ENCODE data around the gene GPR146.

Gene GPR146

DNA sequence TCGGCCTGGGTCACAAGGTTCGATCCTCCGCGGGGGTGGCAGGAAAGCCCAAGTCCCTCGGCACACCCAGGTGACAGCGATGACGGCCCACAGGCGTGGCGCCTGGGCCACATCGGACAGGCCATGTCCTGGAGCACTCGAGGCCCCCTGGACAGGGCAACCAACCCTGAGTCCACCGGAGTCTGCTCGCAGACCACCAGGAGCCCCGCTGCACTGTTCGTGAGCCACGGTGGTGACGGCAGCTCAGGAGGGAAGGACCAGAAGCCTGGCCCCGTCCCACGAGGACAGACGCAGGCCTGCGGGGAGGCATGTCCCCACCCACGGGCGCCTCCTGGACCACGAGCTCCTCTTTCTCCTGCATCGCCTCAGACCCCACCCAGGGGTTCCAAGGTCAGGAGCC, 22.4 kb upstream of the GPR146 start:
- Histone ChIP-seq H3K9me3 (ENCODE audit: low read length) (no peaks in the 10 kb centered on the region), H3K4me1 (ENCODE audit: insufficient read depth, low read length) (peaks cover 5% of the 10 kb centered on the region), H3K36me3 (ENCODE audit: insufficient read depth, low read length) (no peaks in the 10 kb centered on the region), H3K27ac (ENCODE audit: low read depth, low read length) (no peak overlapping the region), H3K27me3 (ENCODE audit: control insufficient read depth in 1 of 2, insufficient read depth in 2 of 2, low read length in 2 of 2) (no peaks in the 10 kb centered on the region), H3K4me3 (ENCODE audit: low read depth in 1 of 2, low read length in 2 of 2) (no peak overlapping the region), H3K9ac (ENCODE audit: low read length) (no peak overlapping the region)

DNA sequence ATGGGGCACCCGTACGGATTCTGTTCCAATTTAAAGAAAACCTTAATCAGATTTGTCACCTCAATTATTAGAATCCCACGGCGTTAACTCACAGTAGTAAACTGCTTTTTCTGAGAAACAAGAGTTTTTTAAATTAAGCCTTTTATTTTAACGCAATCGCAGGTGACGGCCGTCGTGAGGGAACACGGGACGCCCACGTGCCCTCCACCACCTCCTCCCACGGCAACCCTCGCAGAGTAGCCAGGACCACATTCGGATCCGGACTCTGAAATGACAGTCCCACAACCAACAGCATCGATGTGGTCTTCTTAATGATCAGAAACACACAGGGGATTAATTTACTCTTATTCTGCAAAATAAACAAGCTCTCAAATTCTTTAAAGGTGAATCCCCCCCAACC, 22.0 kb upstream of the GPR146 start:
- H3K9me3 ChIP-seq (ENCODE audit: low read length) = no peaks in the 10 kb centered on the region
- no peaks in the 10 kb centered on the region for H3K27me3 ChIP-seq (ENCODE audit: control insufficient read depth in 1 of 2, insufficient read depth in 2 of 2, low read length in 2 of 2)
- H3K4me3 ChIP-seq (ENCODE audit: low read depth in 1 of 2, low read length in 2 of 2) = no peak overlapping the region
- no peak overlapping the region for H3K27ac ChIP-seq (ENCODE audit: low read depth, low read length)
- H3K36me3 ChIP-seq (ENCODE audit: insufficient read depth, low read length) = no peaks in the 10 kb centered on the region
- peaks cover 7% of the 10 kb centered on the region for H3K4me1 ChIP-seq (ENCODE audit: insufficient read depth, low read length)
- no peak overlapping the region for H3K9ac ChIP-seq (ENCODE audit: low read length)

DNA sequence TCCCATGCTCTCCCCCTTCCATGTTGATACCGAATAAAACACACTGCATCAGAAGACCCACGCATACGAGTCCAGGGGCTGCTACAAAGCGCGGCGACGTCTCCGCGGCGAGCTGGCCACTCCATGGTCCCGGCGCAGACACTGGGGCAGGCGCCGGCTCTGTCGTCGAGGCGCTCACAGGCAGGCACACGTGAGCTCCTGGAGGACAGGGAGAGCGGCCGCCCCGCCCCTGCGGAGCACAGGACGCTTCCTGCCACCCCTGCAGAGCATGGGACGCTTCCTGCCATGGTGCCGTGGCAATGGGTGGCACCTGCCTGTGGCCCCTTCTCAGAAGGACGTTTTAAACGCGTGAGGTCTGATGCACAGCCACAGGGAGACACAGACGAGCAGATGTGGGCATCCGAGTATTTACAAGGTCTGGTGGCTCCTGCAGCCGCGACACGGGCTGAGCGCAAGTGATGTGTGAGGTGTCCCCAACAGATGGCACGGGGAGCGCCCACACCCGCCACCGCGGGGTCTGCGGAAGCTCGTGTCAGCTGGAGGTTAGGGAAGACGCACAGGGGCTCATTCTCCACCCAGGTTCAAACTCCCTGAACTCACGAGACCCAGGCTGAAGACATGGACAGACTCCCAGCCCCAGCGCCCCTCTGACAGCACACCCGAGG, 21.4 kb upstream of the GPR146 start:
- H3K9me3 ChIP-seq (ENCODE audit: low read length) = no peaks in the 10 kb centered on the region
- peaks cover 7% of the 10 kb centered on the region for H3K4me1 ChIP-seq (ENCODE audit: insufficient read depth, low read length)
- no peaks in the 10 kb centered on the region for H3K36me3 ChIP-seq (ENCODE audit: insufficient read depth, low read length)
- no peak overlapping the region for H3K4me3 ChIP-seq (ENCODE audit: low read depth in 1 of 2, low read length in 2 of 2)
- no peaks in the 10 kb centered on the region for H3K27me3 ChIP-seq (ENCODE audit: control insufficient read depth in 1 of 2, insufficient read depth in 2 of 2, low read length in 2 of 2)
- H3K27ac ChIP-seq (ENCODE audit: low read depth, low read length) = no peak overlapping the region
- no peak overlapping the region for H3K9ac ChIP-seq (ENCODE audit: low read length)

DNA sequence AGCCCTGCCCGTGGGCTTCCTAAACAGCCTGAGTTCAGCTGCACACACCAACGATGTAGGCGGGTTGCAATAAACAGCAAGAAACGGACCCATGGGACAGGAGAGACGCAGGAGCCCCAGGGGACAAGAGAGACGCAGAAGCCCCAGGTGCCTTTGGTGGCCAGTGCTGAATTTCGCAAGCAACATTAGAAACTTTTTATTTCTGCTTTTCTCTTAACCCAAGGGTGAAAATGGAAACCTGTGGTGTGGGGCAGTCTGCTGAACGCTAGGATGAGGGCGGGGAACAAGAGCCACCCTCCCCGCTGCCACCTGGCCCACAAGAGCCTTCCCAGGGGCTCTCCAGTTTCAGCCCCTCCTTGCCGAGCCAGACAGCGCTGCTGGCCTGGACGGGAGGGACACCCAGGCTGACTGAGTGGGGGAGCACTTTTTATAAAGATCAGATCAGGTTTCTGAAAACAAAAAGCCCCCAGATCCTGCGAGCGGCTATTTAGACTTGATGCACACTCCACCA, 20.0 kb upstream of the GPR146 start:
- Histone ChIP-seq H3K9ac (ENCODE audit: low read length) (no peak overlapping the region), H3K36me3 (ENCODE audit: insufficient read depth, low read length) (no peaks in the 10 kb centered on the region), H3K4me1 (ENCODE audit: insufficient read depth, low read length) (peaks cover 16% of the 10 kb centered on the region), H3K4me3 (ENCODE audit: low read depth in 1 of 2, low read length in 2 of 2) (no peak overlapping the region), H3K9me3 (ENCODE audit: low read length) (no peaks in the 10 kb centered on the region), H3K27ac (ENCODE audit: low read depth, low read length) (no peak overlapping the region), H3K27me3 (ENCODE audit: control insufficient read depth in 1 of 2, insufficient read depth in 2 of 2, low read length in 2 of 2) (no peaks in the 10 kb centered on the region)

DNA sequence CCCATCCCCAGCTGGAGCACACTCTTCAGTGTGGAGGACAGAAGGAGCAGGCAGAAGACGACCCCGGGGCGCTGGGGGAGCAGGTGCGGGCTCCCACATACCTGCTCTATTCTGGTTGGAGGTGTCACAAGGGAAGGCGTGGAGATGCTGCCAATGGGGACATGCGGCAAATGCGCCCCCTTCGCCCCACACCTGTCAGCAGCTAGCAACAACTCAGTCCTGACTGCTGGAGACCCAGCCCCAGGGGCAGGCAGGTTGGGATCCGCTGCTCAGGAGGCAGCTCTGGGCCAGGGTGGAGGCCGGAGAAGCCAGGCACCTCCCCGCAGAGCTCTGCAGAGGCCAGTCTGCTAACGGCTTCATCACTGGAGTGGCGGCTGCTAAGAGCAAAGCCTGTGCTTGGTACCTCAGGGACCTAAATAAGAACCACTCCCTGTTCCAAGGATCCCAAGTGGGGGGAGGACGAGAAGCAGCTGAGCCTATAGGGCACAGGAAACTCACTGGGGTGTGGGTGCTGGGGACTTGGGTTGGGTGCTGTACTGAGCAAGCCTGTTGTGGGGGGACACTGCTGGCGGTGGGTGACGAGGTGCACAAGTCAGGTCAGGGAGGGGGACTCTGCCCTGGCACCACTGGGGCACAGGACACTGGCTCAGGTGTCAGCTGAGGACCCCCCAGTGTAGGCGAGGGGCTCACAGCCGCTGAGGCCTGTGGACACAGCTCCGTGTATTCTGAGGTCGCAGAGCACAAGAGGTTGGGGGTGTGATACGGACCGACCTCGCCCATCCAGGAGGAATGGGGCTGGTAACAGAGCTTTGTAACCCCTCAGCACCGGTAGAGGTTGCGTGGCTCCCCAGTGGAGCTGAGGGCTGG, 19.2 kb upstream of the GPR146 start:
- Histone ChIP-seq H3K9me3 (ENCODE audit: low read length) (no peaks in the 10 kb centered on the region), H3K4me3 (ENCODE audit: low read depth in 1 of 2, low read length in 2 of 2) (no peak overlapping the region), H3K36me3 (ENCODE audit: insufficient read depth, low read length) (no peaks in the 10 kb centered on the region), H3K27ac (ENCODE audit: low read depth, low read length) (no peak overlapping the region), H3K27me3 (ENCODE audit: control insufficient read depth in 1 of 2, insufficient read depth in 2 of 2, low read length in 2 of 2) (no peaks in the 10 kb centered on the region), H3K9ac (ENCODE audit: low read length) (no peak overlapping the region), H3K4me1 (ENCODE audit: insufficient read depth, low read length) (peaks cover 17% of the 10 kb centered on the region)

DNA sequence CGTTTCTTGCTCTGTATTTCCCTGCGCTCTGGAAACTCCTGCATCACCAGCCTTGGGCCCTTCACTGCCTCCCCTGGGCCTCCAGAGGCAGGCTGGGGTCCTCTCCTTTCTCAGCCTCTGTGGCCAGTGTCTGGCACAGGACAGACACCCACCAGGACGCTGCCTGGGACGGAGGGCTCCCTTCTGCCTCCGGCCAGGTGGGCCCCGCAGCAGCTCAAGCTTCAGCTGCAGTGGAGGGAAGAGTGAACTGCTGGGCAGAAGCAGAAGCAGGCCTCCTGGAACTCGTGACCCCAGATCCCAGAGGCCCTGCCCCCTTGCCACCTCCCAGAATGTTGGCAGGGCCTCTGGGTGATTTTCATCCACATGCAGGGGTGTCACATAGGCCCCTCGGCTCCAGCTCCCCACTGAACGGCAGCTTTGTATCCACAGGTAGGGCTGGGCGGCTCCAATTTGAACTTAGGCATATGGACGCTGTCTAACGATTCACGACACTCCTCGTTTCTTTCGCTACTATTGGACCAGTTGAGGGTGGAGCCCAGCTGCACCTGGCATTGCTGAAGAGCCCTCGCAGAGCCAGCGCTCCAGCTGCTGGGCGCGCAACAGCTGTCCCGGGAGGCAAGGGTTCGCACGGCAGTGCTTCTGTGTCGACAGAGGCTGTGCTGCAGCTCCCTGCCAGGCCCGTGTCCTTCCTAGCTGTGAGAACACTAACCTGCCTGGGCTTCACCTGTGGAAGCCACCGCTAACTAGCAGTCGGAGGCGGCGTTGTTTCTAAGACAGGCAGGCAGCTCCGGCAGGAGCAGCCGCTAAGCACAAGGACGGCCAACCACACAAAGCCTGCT, 18.4 kb upstream of the GPR146 start:
- Histone ChIP-seq H3K4me1 (ENCODE audit: insufficient read depth, low read length) (peaks cover 17% of the 10 kb centered on the region), H3K36me3 (ENCODE audit: insufficient read depth, low read length) (no peaks in the 10 kb centered on the region), H3K27ac (ENCODE audit: low read depth, low read length) (no peak overlapping the region), H3K9me3 (ENCODE audit: low read length) (no peaks in the 10 kb centered on the region), H3K27me3 (ENCODE audit: control insufficient read depth in 1 of 2, insufficient read depth in 2 of 2, low read length in 2 of 2) (no peaks in the 10 kb centered on the region), H3K4me3 (ENCODE audit: low read depth in 1 of 2, low read length in 2 of 2) (no peak overlapping the region), H3K9ac (ENCODE audit: low read length) (no peak overlapping the region)

DNA sequence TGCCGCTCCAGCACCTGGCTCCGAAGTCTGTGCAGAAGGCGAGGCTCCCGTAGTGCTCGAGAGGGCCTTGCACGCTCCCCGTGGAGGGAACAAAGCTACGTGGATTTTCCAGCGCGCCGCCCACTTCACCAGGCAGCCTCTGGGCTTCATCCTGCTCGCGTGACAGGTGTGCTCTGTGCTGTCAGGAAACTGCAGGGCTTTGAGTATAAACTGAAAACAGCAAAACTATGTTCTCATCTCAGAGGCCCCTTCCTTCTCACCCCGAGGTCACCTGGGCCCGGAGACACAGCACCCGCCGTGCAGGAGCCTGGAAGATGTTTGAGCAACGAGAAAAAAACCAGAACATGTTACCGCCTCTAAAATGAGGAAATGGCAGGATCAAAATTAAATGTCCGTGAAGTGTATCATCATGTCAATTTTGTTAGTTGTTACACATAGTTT, 17.6 kb upstream of the GPR146 start:
- H3K9ac ChIP-seq (ENCODE audit: low read length) = no peak overlapping the region
- no peaks in the 10 kb centered on the region for H3K27me3 ChIP-seq (ENCODE audit: control insufficient read depth in 1 of 2, insufficient read depth in 2 of 2, low read length in 2 of 2)
- peaks cover 17% of the 10 kb centered on the region for H3K4me1 ChIP-seq (ENCODE audit: insufficient read depth, low read length)
- H3K9me3 ChIP-seq (ENCODE audit: low read length) = no peaks in the 10 kb centered on the region
- peak overlapping the region; percentile 86 for H3K27ac ChIP-seq (ENCODE audit: low read depth, low read length)
- H3K36me3 ChIP-seq (ENCODE audit: insufficient read depth, low read length) = no peaks in the 10 kb centered on the region
- H3K4me3 ChIP-seq (ENCODE audit: low read depth in 1 of 2, low read length in 2 of 2) = peak overlapping the region in 1 of 2 donors; percentile 70

DNA sequence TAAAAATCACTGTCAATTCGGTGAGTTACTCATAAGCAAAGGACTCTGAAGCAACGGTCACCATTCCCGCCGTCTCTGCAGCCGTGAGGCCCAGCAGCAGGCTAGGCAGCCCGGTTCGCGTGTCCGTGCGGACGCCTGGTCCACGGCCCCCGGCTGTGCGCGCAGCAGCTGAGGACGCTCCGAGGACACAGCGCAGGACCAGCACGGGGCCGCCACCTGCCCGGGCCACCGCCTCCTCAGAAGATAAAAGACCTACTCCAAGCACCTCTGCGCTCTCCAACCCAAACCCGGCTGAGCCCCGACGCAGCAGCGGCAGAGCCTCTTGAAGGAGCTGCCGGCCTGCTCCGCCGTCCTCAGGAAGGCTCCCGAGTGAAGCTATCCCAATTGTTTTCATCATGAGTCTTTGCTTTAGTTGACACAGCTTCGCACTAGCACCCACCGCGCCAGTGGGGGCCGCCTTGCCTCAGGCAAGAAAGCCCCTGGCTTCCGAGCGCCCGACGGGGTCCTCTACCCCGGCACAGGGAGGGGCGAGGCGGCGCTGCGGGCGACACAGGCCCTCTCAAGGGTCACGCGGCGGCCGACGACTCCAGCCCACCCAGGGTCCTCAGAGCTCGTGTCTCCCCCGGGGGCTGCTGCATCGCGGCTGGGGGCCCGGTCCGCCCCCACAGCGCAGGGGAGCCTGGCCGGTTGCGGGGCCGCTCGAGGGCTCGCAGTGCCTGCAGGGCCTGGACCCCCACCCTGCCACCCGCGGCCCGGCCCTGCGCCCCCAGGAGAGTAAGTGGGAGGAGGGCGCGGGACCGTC, 16.9 kb upstream of the GPR146 start:
- no peak overlapping the region for H3K9ac ChIP-seq (ENCODE audit: low read length)
- no peaks in the 10 kb centered on the region for H3K27me3 ChIP-seq (ENCODE audit: control insufficient read depth in 1 of 2, insufficient read depth in 2 of 2, low read length in 2 of 2)
- peak overlapping the region; percentile 86 for H3K27ac ChIP-seq (ENCODE audit: low read depth, low read length)
- H3K9me3 ChIP-seq (ENCODE audit: low read length) = no peaks in the 10 kb centered on the region
- no peaks in the 10 kb centered on the region for H3K36me3 ChIP-seq (ENCODE audit: insufficient read depth, low read length)
- H3K4me3 ChIP-seq (ENCODE audit: low read depth in 1 of 2, low read length in 2 of 2) = peak overlapping the region; percentile 60 to 70
- H3K4me1 ChIP-seq (ENCODE audit: insufficient read depth, low read length) = peaks cover 17% of the 10 kb centered on the region

DNA sequence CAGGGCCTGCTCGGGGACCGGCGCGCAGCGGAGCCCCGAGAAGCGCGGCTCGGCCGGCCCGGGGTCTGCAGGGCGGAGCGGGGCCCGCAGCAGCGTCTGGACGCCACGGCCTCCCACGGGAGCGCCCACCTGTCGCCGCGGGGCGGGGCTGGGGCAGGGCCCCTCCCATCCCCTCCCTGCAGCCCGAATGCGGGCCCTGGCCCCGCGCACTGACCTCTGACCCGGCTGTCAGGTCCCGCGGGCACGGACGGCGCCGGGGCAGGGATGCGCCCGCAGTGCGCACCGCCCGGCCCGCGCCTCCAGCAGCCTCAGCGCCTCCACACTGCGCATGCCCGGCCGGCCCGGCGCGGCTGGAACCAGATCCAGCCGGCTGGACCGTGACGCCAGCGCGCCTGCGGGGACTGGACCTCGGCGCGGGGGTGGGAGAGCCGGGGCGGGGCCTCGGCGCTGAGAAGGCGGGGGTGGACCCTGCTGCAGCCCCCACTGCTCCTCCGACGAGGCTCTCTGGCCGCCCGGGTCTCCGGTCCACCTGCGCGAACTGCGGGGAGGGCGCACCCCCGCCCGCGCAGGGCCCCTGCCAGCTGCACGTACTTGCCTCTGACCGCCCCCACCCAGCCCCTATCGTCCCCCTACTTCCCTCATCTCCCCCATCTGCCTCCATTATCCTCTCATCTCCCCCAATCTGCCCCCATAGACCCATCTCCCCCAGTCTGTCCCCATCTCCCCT, 16.1 kb upstream of the GPR146 start:
- peak overlapping the region; percentile 86 for H3K27ac ChIP-seq (ENCODE audit: low read depth, low read length)

More for the DNA sequence above, 16.1 kb upstream of the GPR146 start:
- no peaks in the 10 kb centered on the region for H3K36me3 ChIP-seq (ENCODE audit: insufficient read depth, low read length)
- H3K4me1 ChIP-seq (ENCODE audit: insufficient read depth, low read length) = peaks cover 17% of the 10 kb centered on the region
- H3K4me3 ChIP-seq (ENCODE audit: low read depth in 1 of 2, low read length in 2 of 2) = peak overlapping the region; percentile 60 to 70
- no peaks in the 10 kb centered on the region for H3K9me3 ChIP-seq (ENCODE audit: low read length)
- no peaks in the 10 kb centered on the region for H3K27me3 ChIP-seq (ENCODE audit: control insufficient read depth in 1 of 2, insufficient read depth in 2 of 2, low read length in 2 of 2)
- H3K9ac ChIP-seq (ENCODE audit: low read length) = no peak overlapping the region
